HL-60 (cell line): ENCODE results near the gene CERS6.

Experiments used
- DNase-seq, 2 experiments: peaks; one replicate each; pipeline ENCODE4 v3.0.0-alpha.2; 2010 to 2020; ENCODE audit warnings: low read depth in 1 of 2, low spot score in 1 of 2
- H3K27ac ChIP-seq: fragments of 250-450 bp; sonication (Bioruptor Pico); replicated peaks from 2 replicates; pipeline ENCODE4 v1.5.1; 2020; ENCODE audit warnings: mild to moderate bottlenecking, moderate library complexity
- H3K27me3 ChIP-seq: fragments of 250-450 bp; sonication (Bioruptor Pico); 2 replicates; pipeline ENCODE4 v1.5.1; 2021; ENCODE audit warnings: mild to moderate bottlenecking, moderate library complexity; ENCODE audit not compliant: insufficient read depth, poor library complexity, severe bottlenecking
- H3K4me3 ChIP-seq: replicated peaks from 2 replicates; pipeline ENCODE4 v1.5.1; 2011; ENCODE audit warnings: mild to moderate bottlenecking, control low read depth, low read length; ENCODE audit not compliant: insufficient read depth
- GABPA ChIP-seq: IDR thresholded peaks from 2 replicates; pipeline ENCODE4 v1.6.1; 2012; ENCODE audit warnings: low read depth
- POLR2AphosphoS5 ChIP-seq: IDR thresholded peaks from 2 replicates; pipeline ENCODE4 v1.6.1; 2012; ENCODE audit warnings: low read depth
- SPI1 ChIP-seq: IDR thresholded peaks from 2 replicates; pipeline ENCODE4 v1.6.1; 2012; ENCODE audit warnings: low read depth, mild to moderate bottlenecking, borderline replicate concordance
- TF ChIP-seq, protein P1 (sequence below): IDR thresholded peaks from one replicate; pipeline ENCODE4 v1.5.1; 2011; ENCODE audit warnings: low read length, control low read depth, inconsistent platforms; ENCODE audit not compliant: insufficient read depth
- TF ChIP-seq, protein P2 (sequence below): IDR thresholded peaks from 2 replicates; pipeline ENCODE4 v1.6.1; 2012; ENCODE audit warnings: low read depth; ENCODE audit not compliant: insufficient replicate concordance

CERS6 gene

DNA sequence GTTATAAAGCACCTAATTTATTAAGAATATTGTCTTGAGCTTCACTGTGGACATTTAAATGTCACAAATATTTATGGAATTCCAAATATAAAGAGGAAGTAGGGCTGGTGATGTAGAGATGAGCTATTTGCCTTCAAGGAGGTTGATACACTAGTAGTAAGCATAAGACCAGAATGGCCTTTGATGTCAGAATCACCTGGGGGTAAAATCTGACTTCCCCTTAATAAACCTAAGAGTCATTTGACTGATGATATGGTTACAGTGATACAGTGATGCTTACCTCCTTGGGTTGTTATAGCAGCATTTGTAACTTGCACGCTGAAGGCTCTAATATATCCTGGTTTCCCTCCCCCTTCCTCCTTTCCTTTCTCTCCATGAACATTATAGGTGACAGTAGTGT, 143.7 kb downstream of the CERS6 start:
- Histone ChIP-seq H3K27ac (no peak overlapping the region), H3K4me3 (no peak overlapping the region), H3K27me3 (no peaks in the 10 kb centered on the region)
- no peak for DNase-seq
- TF ChIP-seq POLR2AphosphoS5 (no peak), GABPA (no peak), SPI1 (no peak)
- TF ChIP-seq, protein P1, sequence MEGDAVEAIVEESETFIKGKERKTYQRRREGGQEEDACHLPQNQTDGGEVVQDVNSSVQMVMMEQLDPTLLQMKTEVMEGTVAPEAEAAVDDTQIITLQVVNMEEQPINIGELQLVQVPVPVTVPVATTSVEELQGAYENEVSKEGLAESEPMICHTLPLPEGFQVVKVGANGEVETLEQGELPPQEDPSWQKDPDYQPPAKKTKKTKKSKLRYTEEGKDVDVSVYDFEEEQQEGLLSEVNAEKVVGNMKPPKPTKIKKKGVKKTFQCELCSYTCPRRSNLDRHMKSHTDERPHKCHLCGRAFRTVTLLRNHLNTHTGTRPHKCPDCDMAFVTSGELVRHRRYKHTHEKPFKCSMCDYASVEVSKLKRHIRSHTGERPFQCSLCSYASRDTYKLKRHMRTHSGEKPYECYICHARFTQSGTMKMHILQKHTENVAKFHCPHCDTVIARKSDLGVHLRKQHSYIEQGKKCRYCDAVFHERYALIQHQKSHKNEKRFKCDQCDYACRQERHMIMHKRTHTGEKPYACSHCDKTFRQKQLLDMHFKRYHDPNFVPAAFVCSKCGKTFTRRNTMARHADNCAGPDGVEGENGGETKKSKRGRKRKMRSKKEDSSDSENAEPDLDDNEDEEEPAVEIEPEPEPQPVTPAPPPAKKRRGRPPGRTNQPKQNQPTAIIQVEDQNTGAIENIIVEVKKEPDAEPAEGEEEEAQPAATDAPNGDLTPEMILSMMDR = no peak
- TF ChIP-seq, protein P2, sequence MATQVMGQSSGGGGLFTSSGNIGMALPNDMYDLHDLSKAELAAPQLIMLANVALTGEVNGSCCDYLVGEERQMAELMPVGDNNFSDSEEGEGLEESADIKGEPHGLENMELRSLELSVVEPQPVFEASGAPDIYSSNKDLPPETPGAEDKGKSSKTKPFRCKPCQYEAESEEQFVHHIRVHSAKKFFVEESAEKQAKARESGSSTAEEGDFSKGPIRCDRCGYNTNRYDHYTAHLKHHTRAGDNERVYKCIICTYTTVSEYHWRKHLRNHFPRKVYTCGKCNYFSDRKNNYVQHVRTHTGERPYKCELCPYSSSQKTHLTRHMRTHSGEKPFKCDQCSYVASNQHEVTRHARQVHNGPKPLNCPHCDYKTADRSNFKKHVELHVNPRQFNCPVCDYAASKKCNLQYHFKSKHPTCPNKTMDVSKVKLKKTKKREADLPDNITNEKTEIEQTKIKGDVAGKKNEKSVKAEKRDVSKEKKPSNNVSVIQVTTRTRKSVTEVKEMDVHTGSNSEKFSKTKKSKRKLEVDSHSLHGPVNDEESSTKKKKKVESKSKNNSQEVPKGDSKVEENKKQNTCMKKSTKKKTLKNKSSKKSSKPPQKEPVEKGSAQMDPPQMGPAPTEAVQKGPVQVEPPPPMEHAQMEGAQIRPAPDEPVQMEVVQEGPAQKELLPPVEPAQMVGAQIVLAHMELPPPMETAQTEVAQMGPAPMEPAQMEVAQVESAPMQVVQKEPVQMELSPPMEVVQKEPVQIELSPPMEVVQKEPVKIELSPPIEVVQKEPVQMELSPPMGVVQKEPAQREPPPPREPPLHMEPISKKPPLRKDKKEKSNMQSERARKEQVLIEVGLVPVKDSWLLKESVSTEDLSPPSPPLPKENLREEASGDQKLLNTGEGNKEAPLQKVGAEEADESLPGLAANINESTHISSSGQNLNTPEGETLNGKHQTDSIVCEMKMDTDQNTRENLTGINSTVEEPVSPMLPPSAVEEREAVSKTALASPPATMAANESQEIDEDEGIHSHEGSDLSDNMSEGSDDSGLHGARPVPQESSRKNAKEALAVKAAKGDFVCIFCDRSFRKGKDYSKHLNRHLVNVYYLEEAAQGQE = no peak

DNA sequence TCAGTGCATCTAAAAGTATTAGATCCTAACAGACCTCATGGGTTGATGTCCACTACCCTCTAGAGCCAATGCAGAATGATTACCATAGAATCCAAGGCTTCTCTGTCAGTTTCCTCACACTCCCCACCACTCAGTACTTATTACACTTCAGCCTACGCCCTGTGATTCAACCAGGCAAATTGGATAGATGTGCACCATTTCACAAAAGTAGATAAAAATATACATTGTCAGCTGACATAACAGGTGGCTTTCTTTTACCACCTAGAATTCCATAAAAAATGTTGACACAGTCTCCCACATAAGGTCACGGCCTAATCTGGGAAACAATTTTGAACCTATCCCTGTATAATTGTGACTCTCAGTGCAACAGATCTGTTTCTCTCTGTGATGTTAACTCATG, 144.9 kb downstream of the CERS6 start:
- TF ChIP-seq, protein P1 = no peak
- TF ChIP-seq POLR2AphosphoS5 (no peak), SPI1 (no peak), GABPA (no peak)
- TF ChIP-seq, protein P2 = no peak
- DNase-seq = no peak
- Histone ChIP-seq H3K4me3 (no peak overlapping the region), H3K27ac (no peak overlapping the region), H3K27me3 (no peaks in the 10 kb centered on the region)

DNA sequence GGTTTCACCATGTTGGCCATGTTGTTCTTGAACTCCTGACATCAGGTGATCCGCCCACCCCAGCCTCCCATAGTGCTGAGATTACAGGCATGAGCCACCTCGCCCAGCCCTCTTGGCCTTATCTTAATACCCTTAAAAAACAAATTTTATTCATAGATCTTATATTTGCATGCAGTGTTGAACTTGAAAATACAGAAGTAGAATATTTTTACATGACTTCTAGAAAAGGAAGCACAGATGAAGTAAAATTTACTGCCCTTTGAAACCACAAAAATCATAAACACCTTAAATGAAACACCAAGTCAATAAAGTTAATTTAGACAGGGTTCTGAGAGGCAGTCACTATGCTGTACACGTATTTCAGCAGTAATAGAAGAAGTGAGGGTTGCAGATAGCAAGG, 145.7 kb downstream of the CERS6 start:
- no peak for DNase-seq
- Histone ChIP-seq H3K27ac (no peak overlapping the region), H3K27me3 (no peaks in the 10 kb centered on the region), H3K4me3 (no peak overlapping the region)
- TF ChIP-seq, protein P1 = no peak
- TF ChIP-seq SPI1 = no peak
- TF ChIP-seq, protein P2 = no peak
- TF ChIP-seq POLR2AphosphoS5 = no peak
- no peak for TF ChIP-seq GABPA
